Astrocyte of the spinal cord (primary cell): ENCODE measurements around the gene NCKAP1.
"Not testable (repeated sequence)": the region's sequence is repeated elsewhere in the genome, so short reads cannot be mapped to it uniquely, and the experiment has no call there.

Experiments used
- DNase-seq: peaks from one replicate; pipeline ENCODE4 v3.0.0; 2011; ENCODE audit warnings: low read depth, low spot score
- H3K4me3 ChIP-seq: 2 replicates; pipeline ENCODE4 v1.5.1; 2011; ENCODE audit warnings: low read depth, mild to moderate bottlenecking, low read length, moderate library complexity
- CTCF ChIP-seq: IDR thresholded peaks from 2 replicates; pipeline ENCODE4 v1.5.1; 2012; ENCODE audit warnings: low read depth, mild to moderate bottlenecking, low read length, inconsistent platforms
- in situ Hi-C: cut with HindIII; loops from 2 replicates; pipeline ENCODE4 v1.10.0; 2017; ENCODE audit warnings: low sequenced_read_pairs

Gene NCKAP1

GRCh38 chr2:182897137-182897536, 141.1 kb downstream of the NCKAP1 start:
- in situ Hi-C loops, result no loop called here
- no peak for TF ChIP-seq CTCF
- no peak overlapping the region for H3K4me3 ChIP-seq
- DNase-seq, result peak; percentile 73

- H3K4me3 ChIP-seq, result no peak overlapping the region
- TF ChIP-seq CTCF, result no peak
- no peak for DNase-seq
- in situ Hi-C loops, result no loop called here
Observed at GRCh38 chr2:182895798-182896197, 142.5 kb downstream of the NCKAP1 start.

DNA sequence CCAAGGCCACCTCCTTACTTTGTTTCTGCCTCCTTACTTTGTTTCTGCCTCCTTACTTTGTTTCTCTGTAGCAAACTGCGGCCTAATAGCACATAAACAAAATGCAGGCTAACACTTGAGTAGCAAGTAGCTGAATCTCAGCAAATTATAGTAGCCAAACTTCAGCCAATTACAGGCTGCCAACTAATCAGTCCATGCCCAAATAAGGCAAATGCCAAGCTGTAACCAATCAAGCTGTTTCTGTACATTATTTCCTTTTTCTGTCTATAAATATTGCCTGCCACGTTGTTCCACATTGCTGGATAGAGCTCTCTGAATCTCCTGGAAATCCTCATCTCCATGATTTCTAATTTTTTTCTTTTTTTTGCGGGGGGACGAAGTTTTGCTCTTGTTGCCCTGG, 143.1 kb downstream of the NCKAP1 start:
- TF ChIP-seq CTCF, result no peak
- H3K4me3 ChIP-seq, result no peak overlapping the region
- DNase-seq, result no peak
- in situ Hi-C loops, result no loop called here

- DNase-seq, result peak; percentile 41
- no peak for TF ChIP-seq CTCF
- in situ Hi-C loops, result no loop called here
- no peak overlapping the region for H3K4me3 ChIP-seq
Observed at GRCh38 chr2:182894174-182894573, 144.1 kb downstream of the NCKAP1 start.

GRCh38 chr2:182893666-182894065, 144.6 kb downstream of the NCKAP1 start:
- DNase-seq, result no peak
- in situ Hi-C loops, result no loop called here
- H3K4me3 ChIP-seq, result no peak overlapping the region
- TF ChIP-seq CTCF, result no peak

GRCh38 chr2:182893035-182893434, 145.2 kb downstream of the NCKAP1 start:
- H3K4me3 ChIP-seq, in situ Hi-C loops, DNase-seq: not testable (repeated sequence)

DNA sequence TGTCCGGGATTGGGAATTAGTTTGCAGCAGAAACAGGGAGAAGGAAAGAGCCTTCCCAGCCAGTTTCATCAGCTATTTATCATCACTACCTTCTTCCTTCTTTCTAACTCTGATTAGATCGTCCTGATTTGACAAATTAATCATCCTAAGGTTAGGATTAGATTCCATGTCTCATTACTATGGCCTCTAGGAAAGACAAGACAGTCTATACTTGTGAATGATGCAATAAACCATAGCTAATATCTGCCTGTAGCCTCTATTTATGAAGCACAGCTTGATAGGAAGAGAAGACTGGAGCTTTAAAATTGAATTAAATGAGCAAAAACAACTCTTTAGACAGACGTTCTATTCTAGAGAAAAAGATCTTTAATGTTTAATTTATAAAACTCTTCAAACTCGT, 146.6 kb downstream of the NCKAP1 start:
- H3K4me3 ChIP-seq, result no peak overlapping the region
- in situ Hi-C loops, result no loop called here
- DNase-seq, result no peak
- TF ChIP-seq CTCF, result no peak
